ENCODE data around the gene CMYA5. TPM values are rescaled to one million over a fixed set of nuclear protein-coding genes. Genes with fewer than 3 reads are reported as not detected.

CMYA5 gene
- total RNA-seq, 4 donors from 2014 or later, result 0.37 to 6.0 (median 3.2) TPM

DNA sequence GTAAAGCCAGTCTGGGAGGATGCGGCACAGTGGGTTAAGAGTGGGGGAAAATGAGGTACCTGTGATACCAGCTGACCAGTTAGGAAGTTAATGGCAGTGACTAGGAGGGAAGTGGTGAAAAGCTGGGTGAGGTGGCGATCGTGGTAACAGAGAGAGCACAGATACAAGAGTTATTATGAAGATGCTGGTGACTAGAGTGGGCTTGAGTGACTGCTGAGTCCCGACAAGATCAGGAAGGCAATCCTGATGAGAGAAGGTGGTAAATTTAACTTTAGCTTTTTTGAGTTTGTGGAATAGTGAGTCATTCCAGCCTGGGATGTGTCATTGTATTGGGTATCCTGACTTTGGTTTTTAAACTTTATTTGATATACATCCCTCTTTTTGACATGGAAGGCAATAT, 38.8 kb downstream of the CMYA5 start:
- H3K9me3 ChIP-seq, result no peaks in the 10 kb centered on the region
- no peaks in the 10 kb centered on the region for H3K36me3 ChIP-seq
- H3K4me3 ChIP-seq, result no peak overlapping the region
- intact Hi-C loops (cut with DNase I; ENCODE audit: low total_unique reads) (no loop called here), in situ Hi-C loops (cut with MboI; ENCODE audit: low pct_ligation_motif_present in 1 of 4, low pct_unique_long_range_greater_than_20kb in 1 of 4, low sequenced_read_pairs in 3 of 4) (no loop called here)
- no peak overlapping the region for H3K27ac ChIP-seq
- no peaks in the 10 kb centered on the region for H3K4me1 ChIP-seq
- WGBS, 2 donors (ENCODE audit: low coverage in 1 of 2), result 75 to 92% methylated on average over 4 of the region's 4 CpGs
- no peak for TF ChIP-seq POLR2AphosphoS5 (IDR thresholded peaks at IDR 0.05)
- TF ChIP-seq, protein P1, sequence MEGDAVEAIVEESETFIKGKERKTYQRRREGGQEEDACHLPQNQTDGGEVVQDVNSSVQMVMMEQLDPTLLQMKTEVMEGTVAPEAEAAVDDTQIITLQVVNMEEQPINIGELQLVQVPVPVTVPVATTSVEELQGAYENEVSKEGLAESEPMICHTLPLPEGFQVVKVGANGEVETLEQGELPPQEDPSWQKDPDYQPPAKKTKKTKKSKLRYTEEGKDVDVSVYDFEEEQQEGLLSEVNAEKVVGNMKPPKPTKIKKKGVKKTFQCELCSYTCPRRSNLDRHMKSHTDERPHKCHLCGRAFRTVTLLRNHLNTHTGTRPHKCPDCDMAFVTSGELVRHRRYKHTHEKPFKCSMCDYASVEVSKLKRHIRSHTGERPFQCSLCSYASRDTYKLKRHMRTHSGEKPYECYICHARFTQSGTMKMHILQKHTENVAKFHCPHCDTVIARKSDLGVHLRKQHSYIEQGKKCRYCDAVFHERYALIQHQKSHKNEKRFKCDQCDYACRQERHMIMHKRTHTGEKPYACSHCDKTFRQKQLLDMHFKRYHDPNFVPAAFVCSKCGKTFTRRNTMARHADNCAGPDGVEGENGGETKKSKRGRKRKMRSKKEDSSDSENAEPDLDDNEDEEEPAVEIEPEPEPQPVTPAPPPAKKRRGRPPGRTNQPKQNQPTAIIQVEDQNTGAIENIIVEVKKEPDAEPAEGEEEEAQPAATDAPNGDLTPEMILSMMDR (IDR thresholded peaks at IDR 0.05), result no peak
- TF ChIP-seq EP300 (IDR thresholded peaks at IDR 0.05; ENCODE audit: low read depth), result no peak
- no peak for TF ChIP-seq POLR2A (IDR thresholded peaks at IDR 0.05)
- no peak for DNase-seq
- no peaks in the 10 kb centered on the region for H3K27me3 ChIP-seq

DNA sequence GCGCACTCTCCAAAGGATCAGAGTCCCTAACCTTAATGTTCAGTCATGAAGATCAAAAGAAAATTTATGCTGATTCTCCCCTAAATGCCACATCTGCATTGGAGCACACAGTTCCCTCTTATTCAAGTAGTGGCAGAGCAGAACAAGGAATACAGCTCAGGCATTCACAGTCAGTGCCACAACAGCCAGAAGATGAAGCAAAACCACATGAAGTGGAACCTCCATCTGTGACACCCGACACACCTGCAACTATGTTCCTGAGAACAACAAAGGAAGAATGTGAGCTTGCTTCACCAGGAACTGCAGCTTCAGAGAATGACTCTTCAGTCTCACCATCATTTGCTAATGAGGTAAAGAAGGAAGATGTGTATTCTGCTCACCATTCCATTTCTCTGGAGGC, 40.0 kb downstream of the CMYA5 start:
- WGBS, 2 donors (ENCODE audit: low coverage in 1 of 2), result 84 to 100% methylated on average over 1 to 2 of the region's 2 CpGs
- no peak for DNase-seq
- in situ Hi-C loops (cut with MboI; ENCODE audit: low pct_ligation_motif_present in 1 of 4, low pct_unique_long_range_greater_than_20kb in 1 of 4, low sequenced_read_pairs in 3 of 4), result no loop called here

DNA sequence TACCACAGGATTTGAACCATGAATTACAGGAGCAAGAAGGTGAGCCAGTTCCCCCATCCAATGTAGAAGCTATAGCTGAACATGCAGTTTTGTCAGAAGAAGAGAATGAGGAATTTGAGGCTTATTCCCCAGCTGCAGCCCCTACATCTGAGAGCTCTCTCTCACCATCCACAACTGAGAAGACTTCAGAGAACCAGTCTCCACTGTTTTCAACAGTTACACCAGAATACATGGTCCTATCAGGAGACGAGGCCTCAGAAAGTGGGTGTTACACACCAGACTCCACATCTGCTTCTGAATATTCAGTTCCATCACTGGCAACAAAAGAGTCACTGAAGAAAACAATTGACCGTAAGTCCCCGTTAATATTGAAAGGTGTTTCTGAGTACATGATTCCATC, 40.9 kb downstream of the CMYA5 start:
- no peaks in the 10 kb centered on the region for H3K27me3 ChIP-seq
- H3K4me1 ChIP-seq, result no peaks in the 10 kb centered on the region
- H3K4me3 ChIP-seq, result no peak overlapping the region
- no peak for DNase-seq
- H3K27ac ChIP-seq, result no peak overlapping the region
- WGBS, 2 donors (ENCODE audit: low coverage in 1 of 2), result 95% methylated on average over 3 of the region's 3 CpGs; no CpG with 5 or more reads in 1 of the 2 donors
- in situ Hi-C loops (cut with MboI; ENCODE audit: low pct_ligation_motif_present in 1 of 4, low pct_unique_long_range_greater_than_20kb in 1 of 4, low sequenced_read_pairs in 3 of 4) (no loop called here), intact Hi-C loops (cut with DNase I; ENCODE audit: low total_unique reads) (no loop called here)
- no peaks in the 10 kb centered on the region for H3K36me3 ChIP-seq
- H3K9me3 ChIP-seq, result no peaks in the 10 kb centered on the region
- TF ChIP-seq POLR2AphosphoS5 (IDR thresholded peaks at IDR 0.05), result no peak

More for the DNA sequence above, 40.0 kb downstream of the CMYA5 start:
- H3K27ac ChIP-seq, result no peak overlapping the region
- H3K9me3 ChIP-seq, result no peaks in the 10 kb centered on the region
- no peaks in the 10 kb centered on the region for H3K36me3 ChIP-seq
- TF ChIP-seq POLR2A (IDR thresholded peaks at IDR 0.05), result no peak
- TF ChIP-seq, protein P1 (IDR thresholded peaks at IDR 0.05), result no peak
- no peak for TF ChIP-seq POLR2AphosphoS5 (IDR thresholded peaks at IDR 0.05)
- TF ChIP-seq EP300 (IDR thresholded peaks at IDR 0.05; ENCODE audit: low read depth), result no peak
- H3K4me1 ChIP-seq, result no peaks in the 10 kb centered on the region
- no peak overlapping the region for H3K4me3 ChIP-seq
- intact Hi-C loops (cut with DNase I; ENCODE audit: low total_unique reads), result no loop called here
- H3K27me3 ChIP-seq, result no peaks in the 10 kb centered on the region

DNA sequence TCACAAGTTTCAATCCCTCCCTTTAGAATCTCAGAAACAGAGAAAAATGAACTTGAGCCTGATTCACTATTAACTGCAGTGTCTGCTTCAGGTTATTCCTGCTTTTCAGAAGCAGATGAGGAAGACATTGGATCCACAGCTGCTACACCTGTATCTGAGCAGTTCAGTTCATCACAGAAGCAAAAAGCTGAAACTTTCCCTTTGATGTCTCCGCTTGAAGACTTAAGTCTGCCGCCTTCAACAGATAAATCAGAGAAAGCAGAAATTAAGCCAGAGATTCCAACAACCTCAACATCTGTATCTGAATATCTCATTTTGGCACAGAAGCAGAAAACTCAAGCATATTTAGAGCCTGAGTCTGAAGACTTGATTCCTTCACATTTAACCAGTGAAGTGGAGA, 42.1 kb downstream of the CMYA5 start:
- Histone ChIP-seq H3K9me3 (no peaks in the 10 kb centered on the region), H3K4me1 (no peaks in the 10 kb centered on the region), H3K27me3 (no peaks in the 10 kb centered on the region), H3K4me3 (no peak overlapping the region), H3K27ac (no peak overlapping the region), H3K36me3 (no peaks in the 10 kb centered on the region)
- intact Hi-C loops (cut with DNase I; ENCODE audit: low total_unique reads) (no loop called here), in situ Hi-C loops (cut with MboI; ENCODE audit: low pct_ligation_motif_present in 1 of 4, low pct_unique_long_range_greater_than_20kb in 1 of 4, low sequenced_read_pairs in 3 of 4) (no loop called here)
- WGBS, 2 donors (ENCODE audit: low coverage in 1 of 2), result 81 to 91% methylated on average over 2 of the region's 2 CpGs
- DNase-seq, result no peak
- TF ChIP-seq POLR2A (IDR thresholded peaks at IDR 0.05), result no peak
- TF ChIP-seq POLR2AphosphoS5 (IDR thresholded peaks at IDR 0.05), result no peak
- TF ChIP-seq, protein P1 (IDR thresholded peaks at IDR 0.05), result no peak
- TF ChIP-seq EP300 (IDR thresholded peaks at IDR 0.05; ENCODE audit: low read depth), result no peak
